T-cell (primary cell): ENCODE results near the gene TMEM178B. TPM values are rescaled to one million over a fixed set of nuclear protein-coding genes. Genes with fewer than 3 reads are reported as not detected.
"Not testable (repeated sequence)": the region's sequence is repeated elsewhere in the genome, so short reads cannot be mapped to it uniquely, and the experiment has no call there.

Source experiments
- ATAC-seq, 4 experiments: fragments of 200-7000 bp in 3 of 4; fragments of 150-1000 bp in 1 of 4; cut with Tn5 transposase; replicated peaks in 1 of 4; 1 replicate in 3 of 4; 2 replicates in 1 of 4; pipeline ENCODE4 v1.10.0; 2021; ENCODE audit warnings: moderate library complexity in 3 of 4, mild to moderate bottlenecking in 2 of 4, moderate number of reproducible peaks in 1 of 4
- CTCF ChIA-PET, 2 donors: fragments of 300-600 bp; sonication (Branson Sonifier 250); formaldehyde crosslinking; loops; one replicate each; lab custom pipeline; 2022; ENCODE audit warnings: antibody characterized with exemption in 2 of 2; lab: Charles Lee
- POLR2A ChIA-PET, 2 donors: fragments of 300-600 bp; sonication (Branson Sonifier 250); formaldehyde crosslinking; loops; one replicate each; lab custom pipeline; 2022; ENCODE audit warnings: antibody characterized with exemption in 2 of 2; lab: Charles Lee
- DNase-seq, 35 experiments: peaks; one replicate each; pipeline versions ENCODE4 v3.0.0 to v3.0.0-alpha.2; 2013 to 2023
- H3K27ac ChIP-seq: one replicate; pipeline ENCODE4 v1.5.1; 2013; ENCODE audit warnings: low read length
- H3K27me3 ChIP-seq, 2 experiments: replicated peaks in 1 of 2; 1 replicate in 1 of 2; 2 replicates in 1 of 2; pipeline versions ENCODE4 v1.6.1 to v1.7.0; 2013; ENCODE audit warnings: low read length in 1 of 2, mixed read lengths in 1 of 2; ENCODE audit not compliant: control insufficient read depth in 2 of 2, insufficient read depth in 2 of 2; ENCODE audit errors: extremely low read depth in 1 of 2
- H3K36me3 ChIP-seq, 2 donors: 1 replicate in 1 of 2; 2 replicates in 1 of 2; pipeline versions ENCODE4 v1.6.1 to v1.7.0; 2013; ENCODE audit warnings: low read length in 1 of 2; ENCODE audit not compliant: control insufficient read depth in 2 of 2, insufficient read depth in 1 of 2; ENCODE audit errors: extremely low read depth in 1 of 2
- H3K4me1 ChIP-seq, 2 experiments: 1 replicate in 1 of 2; 2 replicates in 1 of 2; pipeline versions ENCODE4 v1.6.1 to v1.7.0; 2013; ENCODE audit warnings: low read length in 2 of 2, mixed read lengths in 1 of 2; ENCODE audit not compliant: insufficient read depth in 2 of 2, control insufficient read depth in 1 of 2; ENCODE audit errors: extremely low read depth in 1 of 2
- H3K4me3 ChIP-seq, 2 donors: 1 replicate in 1 of 2; 2 replicates in 1 of 2; pipeline versions ENCODE4 v1.5.1 to v1.7.0; 2013; ENCODE audit warnings: mild to moderate bottlenecking in 2 of 2, low read length in 1 of 2, moderate library complexity in 1 of 2; ENCODE audit not compliant: control insufficient read depth in 1 of 2; ENCODE audit errors: extremely low read depth in 1 of 2
- H3K9me3 ChIP-seq: 2 replicates; pipeline ENCODE4 v1.7.0; 2013
- H3K27ac Mint-ChIP-seq, 2 donors: one replicate each; pipeline ENCODE4 v1.8.0; 2020 to 2021; ENCODE audit warnings: mild to moderate bottlenecking in 2 of 2, mixed read lengths in 2 of 2
- H3K27me3 Mint-ChIP-seq, 2 donors: one replicate each; pipeline ENCODE4 v1.8.0; 2021 to 2022; ENCODE audit warnings: mixed read lengths in 2 of 2
- H3K36me3 Mint-ChIP-seq: one replicate; pipeline ENCODE4 v1.8.0; 2021; ENCODE audit warnings: mixed read lengths
- H3K4me1 Mint-ChIP-seq, 3 donors: one replicate each; pipeline ENCODE4 v1.8.0; 2020 to 2022; ENCODE audit warnings: mixed read lengths in 3 of 3, mild to moderate bottlenecking in 1 of 3
- H3K4me3 Mint-ChIP-seq, 3 donors: one replicate each; pipeline ENCODE4 v1.8.0; 2020 to 2022; ENCODE audit warnings: mild to moderate bottlenecking in 3 of 3, mixed read lengths in 3 of 3, moderate library complexity in 3 of 3
- H3K9me3 Mint-ChIP-seq, 3 donors: one replicate each; pipeline ENCODE4 v1.8.0; 2020 to 2022; ENCODE audit warnings: mixed read lengths in 3 of 3
- WGBS: methylation state at CpG from one replicate; pipeline ENCODE4 v1.1.5; 2013; ENCODE audit warnings: missing lambda C conversion rate; ENCODE audit not compliant: insufficient coverage; 5-methylcytosine and 5-hydroxymethylcytosine counted together
- total RNA-seq, 35 experiments: library from RNA in 6 of 35; stranded (reverse) in 6 of 35; fragments of 120-200 nt in 1 of 35; gene quantifications; one replicate each; pipeline versions ENCODE4 v1.2.1 to v1.2.4 and lab custom pipeline; 2013 to 2026

Gene TMEM178B
- total RNA-seq, 5 donors from 2014 or later (not counting 1 experiment from before 2014, with no cell fraction given): 0.14 to 0.86 (median 0.32) TPM

GRCh38 chr7:141161550-141162535, 88.0 kb downstream of the TMEM178B start:
- H3K36me3 Mint-ChIP-seq: no peaks in the 10 kb centered on the region
- POLR2A ChIA-PET: no interaction called here
- no peak overlapping the region for H3K4me3 Mint-ChIP-seq
- CTCF ChIA-PET: no interaction called here
- Histone ChIP-seq H3K36me3 (no peaks in the 10 kb centered on the region), H3K9me3 (no peaks in the 10 kb centered on the region), H3K4me1 (no peaks in the 10 kb centered on the region), H3K4me3 (no peak overlapping the region), H3K27me3 (peaks cover 0 to 5% of the 10 kb centered on the region in 2 experiments), H3K27ac (no peak overlapping the region)
- no peaks in the 10 kb centered on the region for H3K4me1 Mint-ChIP-seq
- no peak overlapping the region for H3K27ac Mint-ChIP-seq
- peaks cover 3 to 4% of the 10 kb centered on the region in 2 donors for H3K27me3 Mint-ChIP-seq
- 89% methylated on average over 13 of the region's 14 CpGs for WGBS
- no peak for DNase-seq
- no peak for ATAC-seq
- peaks cover 0 to 4% (median 3%) of the 10 kb centered on the region in 3 donors for H3K9me3 Mint-ChIP-seq

- Mint-ChIP-seq H3K4me3 (no peak overlapping the region), H3K4me1 (no peaks in the 10 kb centered on the region), H3K27ac (no peak overlapping the region), H3K9me3 (peaks cover 0 to 4% (median 3%) of the 10 kb centered on the region in 3 donors), H3K36me3 (no peaks in the 10 kb centered on the region), H3K27me3 (peaks cover 3 to 4% of the 10 kb centered on the region in 2 donors)
- ChIA-PET CTCF (no interaction called here), POLR2A (no interaction called here)
- DNase-seq (no peak), ATAC-seq (no peak)
- H3K27me3 ChIP-seq: peaks cover 0 to 10% of the 10 kb centered on the region in 2 experiments
- H3K9me3 ChIP-seq: no peaks in the 10 kb centered on the region
- H3K27ac ChIP-seq: no peak overlapping the region
- H3K36me3 ChIP-seq: no peaks in the 10 kb centered on the region
- H3K4me3 ChIP-seq: no peak overlapping the region
- WGBS: 58% methylated on average over 2 of the region's 2 CpGs
- no peaks in the 10 kb centered on the region for H3K4me1 ChIP-seq
These were observed 91.7 kb downstream of the TMEM178B start for GRCh38 chr7:141165521-141165920.

- no peak overlapping the region for H3K27ac Mint-ChIP-seq
- H3K27me3 Mint-ChIP-seq: peaks cover under 1 to 3% of the 10 kb centered on the region in 2 donors
- CTCF ChIA-PET: no interaction called here
- POLR2A ChIA-PET: no interaction called here
- H3K4me3 ChIP-seq: no peak overlapping the region
- no peak overlapping the region for H3K27ac ChIP-seq
- no peaks in the 10 kb centered on the region for H3K36me3 ChIP-seq
- no peaks in the 10 kb centered on the region for H3K4me1 ChIP-seq
- H3K36me3 Mint-ChIP-seq: no peaks in the 10 kb centered on the region
- ATAC-seq: no peak
- no peaks in the 10 kb centered on the region for H3K4me1 Mint-ChIP-seq
- no peaks in the 10 kb centered on the region for H3K9me3 ChIP-seq
- WGBS: 85% methylated on average over 4 of the region's 6 CpGs
- peaks cover 0 to 4% (median 3%) of the 10 kb centered on the region in 3 donors for H3K9me3 Mint-ChIP-seq
- no peak overlapping the region for H3K4me3 Mint-ChIP-seq
- peaks cover 0 to 12% of the 10 kb centered on the region in 2 experiments for H3K27me3 ChIP-seq
- DNase-seq: no peak
These were observed 93.1 kb downstream of the TMEM178B start for GRCh38 chr7:141166926-141167325.

- Histone ChIP-seq H3K4me3 (no peak overlapping the region), H3K9me3 (no peaks in the 10 kb centered on the region), H3K27me3 (peaks cover 0 to 10% of the 10 kb centered on the region in 2 experiments), H3K4me1 (no peaks in the 10 kb centered on the region), H3K36me3 (no peaks in the 10 kb centered on the region), H3K27ac (no peak overlapping the region)
- 84% methylated on average over 11 of the region's 11 CpGs for WGBS
- ATAC-seq (no peak), DNase-seq (no peak)
- peaks cover 0 to 5% of the 10 kb centered on the region in 2 donors for H3K27me3 Mint-ChIP-seq
- peaks cover 0 to 4% (median 3%) of the 10 kb centered on the region in 3 donors for H3K9me3 Mint-ChIP-seq
- H3K4me3 Mint-ChIP-seq: no peak overlapping the region
- POLR2A ChIA-PET: no interaction called here
- no peaks in the 10 kb centered on the region for H3K4me1 Mint-ChIP-seq
- no peaks in the 10 kb centered on the region for H3K36me3 Mint-ChIP-seq
- CTCF ChIA-PET: no interaction called here
- H3K27ac Mint-ChIP-seq: no peak overlapping the region
These were observed 93.6 kb downstream of the TMEM178B start for GRCh38 chr7:141167381-141167964.

- POLR2A ChIA-PET, H3K36me3 ChIP-seq, H3K4me3 Mint-ChIP-seq, H3K27me3 Mint-ChIP-seq, H3K4me3 ChIP-seq, H3K9me3 ChIP-seq, H3K9me3 Mint-ChIP-seq, H3K27ac Mint-ChIP-seq, H3K4me1 Mint-ChIP-seq, H3K4me1 ChIP-seq, H3K27me3 ChIP-seq, H3K27ac ChIP-seq, ATAC-seq, H3K36me3 Mint-ChIP-seq, DNase-seq: not testable (repeated sequence)
- WGBS: no CpG with 5 or more reads among the region's 2 CpGs
- CTCF ChIA-PET: interaction anchor here in 1 of 2 donors (0.7 kb wide), 1 partner anchor 9 kb away, joined by 3 read pairs; no protein-coding TSS in a partner anchor
These were observed 95.3 kb downstream of the TMEM178B start for GRCh38 chr7:141169157-141169556.

GRCh38 chr7:141175728-141176127, 101.9 kb downstream of the TMEM178B start:
- CTCF ChIA-PET: not testable (repeated sequence)
- no CpG with 5 or more reads among the region's 1 CpG for WGBS
- H3K27me3 Mint-ChIP-seq: peaks cover 1 to 27% of the 10 kb centered on the region in 2 donors

More at GRCh38 chr7:141175728-141176127, 101.9 kb downstream of the TMEM178B start:
- H3K36me3 Mint-ChIP-seq, H3K36me3 ChIP-seq, H3K4me3 ChIP-seq, H3K4me3 Mint-ChIP-seq, H3K27ac Mint-ChIP-seq, H3K27me3 ChIP-seq, H3K9me3 Mint-ChIP-seq, H3K4me1 ChIP-seq, H3K27ac ChIP-seq, DNase-seq, H3K9me3 ChIP-seq, ATAC-seq, POLR2A ChIA-PET: not testable (repeated sequence)
- H3K4me1 Mint-ChIP-seq: peaks cover 4 to 12% (median 5%) of the 10 kb centered on the region in 3 donors
